Right ventricle myocardium superior (tissue), 1 donor: ENCODE measurements around the gene CELF1. TPM values are rescaled to one million over a fixed set of nuclear protein-coding genes. Genes with fewer than 3 reads are reported as not detected.

Experiments used
- ATAC-seq: fragments of 200-7000 bp; cut with Tn5 transposase; one replicate; pipeline ENCODE4 v1.9.1; 2020; ENCODE audit warnings: mild to moderate bottlenecking; ENCODE audit not compliant: poor library complexity
- DNase-seq: peaks from one replicate; pipeline ENCODE4 v3.0.0-alpha.2; 2020
- intact Hi-C: fragments of 100-400 bp; cut with DNase I; formaldehyde crosslinking; loops from one replicate; pipeline ENCODE4 v1.11.2; 2022
- total RNA-seq: library from RNA; stranded (reverse); fragmentation: NEBNext Ultra II Directional; extraction: Animal tissue kit (Norgen Biotek cat#: 25700); gene quantifications from one replicate; pipeline ENCODE4 v1.2.1, GENCODE V29; 2021
- donor health status: DM: no; HTN: yes; CAD: no; lungs with severe emphysema.

The CELF1 gene
- total RNA-seq, 1 donor from 2014 or later: 97.4 TPM

GRCh38 chr11:47443028-47443700 is 109.8 kb downstream of the CELF1 start:
- DNase-seq (no peak), ATAC-seq (peak; percentile 15)
- intact Hi-C loops: no loop called here

GRCh38 chr11:47442514-47442913 is 110.4 kb downstream of the CELF1 start:
- peak; percentile 76 for DNase-seq
- peak; percentile 91 for ATAC-seq
- intact Hi-C loops: no loop called here

- ATAC-seq (no peak), DNase-seq (no peak)
- intact Hi-C loops: no loop called here
Observed at GRCh38 chr11:47441421-47441820, 111.5 kb downstream of the CELF1 start.

GRCh38 chr11:47440054-47440476 is 112.9 kb downstream of the CELF1 start:
- DNase-seq (no peak), ATAC-seq (no peak)
- intact Hi-C loops: no loop called here

GRCh38 chr11:47438721-47439120 is 114.2 kb downstream of the CELF1 start:
- ATAC-seq (no peak), DNase-seq (no peak)
- intact Hi-C loops: no loop called here

- DNase-seq (peak; percentile 82), ATAC-seq (peak; percentile 79)
- intact Hi-C loops: no loop called here
Observed at GRCh38 chr11:47437746-47438418, 115.0 kb downstream of the CELF1 start.

- intact Hi-C loops: no loop called here
- no peak for ATAC-seq
- no peak for DNase-seq
Observed at GRCh38 chr11:47437218-47437745, 115.7 kb downstream of the CELF1 start.

- DNase-seq (no peak), ATAC-seq (no peak)
- intact Hi-C loops: no loop called here
Observed at GRCh38 chr11:47436726-47437125, 116.2 kb downstream of the CELF1 start.

GRCh38 chr11:47435687-47436086 is 117.2 kb downstream of the CELF1 start:
- DNase-seq: no peak
- intact Hi-C loops: no loop called here
- no peak for ATAC-seq

- DNase-seq (no peak), ATAC-seq (peak; percentile 39)
- intact Hi-C loops: no loop called here
Observed at GRCh38 chr11:47434011-47434786, 118.7 kb downstream of the CELF1 start.

- intact Hi-C loops: no loop called here
- ATAC-seq: no peak
- no peak for DNase-seq
Observed at GRCh38 chr11:47433157-47433556, 119.8 kb downstream of the CELF1 start.

- DNase-seq (no peak), ATAC-seq (no peak)
- intact Hi-C loops: no loop called here
Observed at GRCh38 chr11:47431356-47432083, 121.4 kb downstream of the CELF1 start.

GRCh38 chr11:47430524-47430923 is 122.4 kb downstream of the CELF1 start:
- intact Hi-C loops: no loop called here
- no peak for ATAC-seq
- DNase-seq: no peak

GRCh38 chr11:47426062-47426956 is 126.6 kb downstream of the CELF1 start, which contains the start of gene PSMC3:
PSMC3 (minus strand) TSS chr11:47426439; CDS start chr11:47426279, 160 bp downstream.
- DNase-seq: peak; percentile 99
- peak; percentile 99 for ATAC-seq
- intact Hi-C loops: no loop called here

GRCh38 chr11:47425611-47426010 is 127.3 kb downstream of the CELF1 start:
- intact Hi-C loops: no loop called here
- ATAC-seq (no peak), DNase-seq (no peak)

GRCh38 chr11:47418454-47419259 is 134.3 kb downstream of the CELF1 start:
- DNase-seq (no peak), ATAC-seq (no peak)
- intact Hi-C loops: no loop called here

- DNase-seq (no peak), ATAC-seq (no peak)
- intact Hi-C loops: no loop called here
Observed at GRCh38 chr11:47417712-47418111, 135.2 kb downstream of the CELF1 start.
